Stimulated activated CD8-positive, alpha-beta memory T cell treated with anti-CD3 and anti-CD28 coated beads, Interleukin-12 subunit alpha, Interleukin-12 subunit beta, amount 100 ng/mL, for 24 hours (primary cell): ENCODE data around the gene NR1D2.
"Not testable (repeated sequence)": the region's sequence is repeated elsewhere in the genome, so short reads cannot be mapped to it uniquely, and the experiment has no call there.

Source experiments
- DNase-seq: peaks from one replicate; pipeline ENCODE4 v3.0.0-alpha.2; 2020; ENCODE audit errors: extremely low read depth

Gene NR1D2

GRCh38 chr3:24005669-24006068 is 60.6 kb downstream of the NR1D2 start:
- DNase-seq: no peak

DNA sequence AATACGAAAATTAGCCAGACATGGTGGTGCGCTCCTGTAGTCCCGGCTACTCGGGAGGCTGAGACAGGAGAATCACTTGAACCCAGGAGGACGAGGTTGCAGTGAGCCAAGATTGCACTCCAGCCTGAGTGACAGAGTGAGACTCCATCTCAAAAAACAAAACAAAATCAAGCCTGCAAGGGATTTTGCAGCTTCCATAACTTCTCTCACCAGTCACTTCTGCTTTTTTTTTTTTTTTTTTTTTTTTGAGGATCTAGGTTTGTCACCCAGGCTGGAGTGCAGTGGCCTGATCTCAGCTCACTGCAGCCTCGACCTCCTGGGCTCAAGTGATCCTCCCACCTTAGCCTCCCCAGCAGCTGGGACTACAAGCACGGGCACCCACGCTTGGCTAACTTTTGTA is 65.7 kb downstream of the NR1D2 start:
- DNase-seq: not testable (repeated sequence)

DNA sequence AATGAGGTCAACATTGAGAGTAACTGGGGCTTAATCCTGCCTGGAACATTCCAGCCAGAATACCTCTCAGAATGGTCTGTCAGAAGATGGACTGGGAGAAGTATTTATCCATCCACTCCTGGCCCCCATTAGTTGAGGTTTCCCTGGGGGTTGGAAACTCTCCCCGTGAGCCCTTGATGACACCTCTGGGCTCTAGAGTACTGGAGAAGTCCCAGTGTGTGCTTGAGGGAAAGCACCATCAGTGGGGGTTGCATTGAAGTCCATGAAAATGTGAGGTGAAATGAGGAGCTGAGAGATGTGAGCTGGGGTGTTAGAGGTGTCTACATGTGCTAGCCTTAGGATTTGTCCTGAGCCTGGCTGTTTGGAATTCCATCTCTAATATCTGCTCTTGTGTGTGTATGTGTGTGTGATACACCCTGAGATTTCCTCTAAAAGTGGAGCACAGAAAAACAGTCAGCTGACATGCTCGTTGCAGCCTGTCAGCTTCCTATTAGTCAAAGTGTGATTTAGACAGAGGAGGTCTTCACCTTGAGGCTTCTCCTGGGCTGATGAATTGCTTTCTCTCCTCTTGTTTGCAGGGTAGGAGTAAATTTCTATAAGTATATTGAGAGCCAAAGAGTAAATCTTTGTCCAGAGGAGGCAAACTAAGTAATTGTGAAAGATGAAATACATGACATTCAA is 67.6 kb downstream of the NR1D2 start:
- no peak for DNase-seq

DNA sequence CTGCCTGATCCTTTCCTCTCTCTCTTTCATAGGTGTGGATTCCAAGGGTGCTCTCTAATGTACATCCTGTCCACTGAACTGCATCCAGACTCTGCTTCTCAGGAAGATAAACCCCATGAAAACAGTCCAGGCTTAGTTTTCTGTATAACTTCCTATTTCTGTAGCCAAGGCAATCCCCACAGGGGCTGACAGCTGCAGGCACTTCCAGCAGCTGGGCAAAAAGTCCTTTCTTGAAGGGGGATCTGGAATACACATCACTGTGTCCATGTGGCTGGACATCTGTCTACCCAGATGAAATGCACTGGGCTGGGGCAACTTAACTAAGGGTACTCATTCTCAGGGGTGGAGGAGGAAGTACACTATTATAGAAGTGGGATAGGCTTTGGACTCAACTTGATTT is 72.2 kb downstream of the NR1D2 start:
- no peak for DNase-seq

DNA sequence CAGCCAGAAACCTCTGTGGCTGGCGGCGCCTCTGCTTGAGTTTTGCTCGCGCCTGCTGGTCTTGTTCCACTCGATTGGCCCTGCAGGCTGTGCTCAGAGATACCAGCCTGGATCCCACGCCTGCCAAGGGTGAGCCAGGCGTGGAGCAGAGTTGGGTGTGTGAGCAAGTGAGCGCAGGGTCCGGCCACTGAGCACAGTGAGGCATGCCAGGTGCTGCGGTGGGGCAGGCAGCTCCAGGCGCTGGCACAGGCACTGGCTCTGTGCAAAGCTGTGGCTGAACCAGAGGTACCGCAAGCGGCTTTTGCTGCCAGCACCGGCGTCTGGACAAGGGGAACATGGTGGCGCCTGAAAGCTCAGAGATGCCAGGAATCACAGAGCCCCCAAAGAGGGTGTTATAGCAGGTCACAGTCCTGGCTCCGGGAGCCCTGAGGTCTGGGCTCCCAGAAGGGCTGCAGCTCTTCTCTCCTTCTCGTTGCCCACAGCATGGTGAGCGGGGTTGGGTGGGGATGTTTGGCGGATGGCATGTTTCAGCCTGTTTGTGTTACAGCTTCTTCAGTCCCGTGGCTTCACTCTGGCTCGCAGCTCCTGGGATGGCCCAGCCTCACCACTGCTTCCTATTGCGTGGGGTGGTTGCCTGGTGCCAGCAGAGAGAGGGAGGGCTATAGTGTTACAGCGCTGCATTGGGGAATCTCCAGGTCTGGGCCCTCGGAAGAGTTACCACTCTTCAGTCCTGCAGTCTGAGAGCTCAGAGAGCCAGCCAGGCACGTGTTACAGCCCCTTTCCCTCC is 73.9 kb downstream of the NR1D2 start:
- no peak for DNase-seq

GRCh38 chr3:24019585-24019984 is 74.5 kb downstream of the NR1D2 start:
- no peak for DNase-seq

DNA sequence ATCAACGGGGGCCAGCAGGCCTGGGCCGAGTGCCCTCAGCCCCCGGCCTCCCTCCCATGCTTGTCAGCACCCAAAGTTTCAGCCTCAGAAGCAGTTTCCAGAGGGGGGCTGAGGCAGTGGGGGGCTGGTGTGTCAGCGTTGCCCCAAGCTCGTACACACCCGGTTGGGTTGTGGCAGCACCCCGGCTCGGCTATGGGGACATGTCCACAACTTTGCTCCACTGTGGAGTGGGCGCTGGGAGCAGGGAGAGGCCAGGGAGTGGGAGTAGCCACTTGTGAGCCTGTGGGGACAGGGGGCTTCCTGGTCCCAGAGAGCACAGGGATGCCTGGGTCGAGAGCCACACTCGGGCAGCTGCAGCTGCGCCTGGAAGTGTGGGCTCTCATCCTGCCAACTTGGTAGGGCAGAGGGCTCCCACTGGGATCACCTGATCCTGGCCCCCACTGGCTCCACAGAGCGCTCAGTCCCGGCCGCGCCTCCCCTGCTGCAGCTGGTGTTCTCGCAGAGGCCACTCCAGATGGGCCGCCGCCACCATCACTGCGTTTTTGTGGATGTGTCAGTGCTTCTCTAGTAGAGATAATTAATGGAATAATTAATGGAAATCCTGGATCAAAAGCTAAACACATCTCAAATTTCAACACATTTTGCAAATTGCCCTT is 75.1 kb downstream of the NR1D2 start:
- DNase-seq: no peak

- DNase-seq: no peak
Measured at GRCh38 chr3:24023197-24023596, 78.1 kb downstream of the NR1D2 start.

- no peak for DNase-seq
Measured at GRCh38 chr3:24025805-24026204, 80.7 kb downstream of the NR1D2 start.

DNA sequence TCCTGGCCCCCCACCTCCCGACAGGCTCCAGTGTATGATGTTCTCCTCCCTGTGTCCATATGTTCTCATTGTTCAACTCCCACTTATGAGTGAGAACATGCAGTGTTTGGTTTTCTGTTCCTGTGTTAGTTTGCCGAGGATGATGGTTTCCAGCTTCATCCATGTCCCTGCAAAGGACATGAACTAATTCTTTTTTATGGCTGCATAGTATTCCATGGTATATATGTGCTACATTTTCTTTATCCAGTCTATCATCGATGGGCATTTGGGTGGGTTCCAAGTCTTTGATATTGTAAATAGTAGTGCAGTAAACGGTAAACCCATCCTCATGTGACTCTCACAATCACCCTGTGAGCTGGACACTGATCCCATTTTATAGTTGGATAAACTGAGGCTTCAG is 81.6 kb downstream of the NR1D2 start:
- DNase-seq: not testable (repeated sequence)

- DNase-seq: no peak
Measured at GRCh38 chr3:24027946-24028345, 82.9 kb downstream of the NR1D2 start.
